Erythroblast (primary cell): ENCODE results near the gene OSER1.

Source experiments
- GATA1 ChIP-seq: IDR thresholded peaks from 2 replicates; pipeline ENCODE4 v1.6.1; 2011; ENCODE audit warnings: low read depth, mild to moderate bottlenecking, control low read depth, low read length, moderate library complexity
- POLR2A ChIP-seq: IDR thresholded peaks from 2 replicates; pipeline ENCODE4 v1.6.1; 2011; ENCODE audit warnings: mild to moderate bottlenecking, low read length

DNA sequence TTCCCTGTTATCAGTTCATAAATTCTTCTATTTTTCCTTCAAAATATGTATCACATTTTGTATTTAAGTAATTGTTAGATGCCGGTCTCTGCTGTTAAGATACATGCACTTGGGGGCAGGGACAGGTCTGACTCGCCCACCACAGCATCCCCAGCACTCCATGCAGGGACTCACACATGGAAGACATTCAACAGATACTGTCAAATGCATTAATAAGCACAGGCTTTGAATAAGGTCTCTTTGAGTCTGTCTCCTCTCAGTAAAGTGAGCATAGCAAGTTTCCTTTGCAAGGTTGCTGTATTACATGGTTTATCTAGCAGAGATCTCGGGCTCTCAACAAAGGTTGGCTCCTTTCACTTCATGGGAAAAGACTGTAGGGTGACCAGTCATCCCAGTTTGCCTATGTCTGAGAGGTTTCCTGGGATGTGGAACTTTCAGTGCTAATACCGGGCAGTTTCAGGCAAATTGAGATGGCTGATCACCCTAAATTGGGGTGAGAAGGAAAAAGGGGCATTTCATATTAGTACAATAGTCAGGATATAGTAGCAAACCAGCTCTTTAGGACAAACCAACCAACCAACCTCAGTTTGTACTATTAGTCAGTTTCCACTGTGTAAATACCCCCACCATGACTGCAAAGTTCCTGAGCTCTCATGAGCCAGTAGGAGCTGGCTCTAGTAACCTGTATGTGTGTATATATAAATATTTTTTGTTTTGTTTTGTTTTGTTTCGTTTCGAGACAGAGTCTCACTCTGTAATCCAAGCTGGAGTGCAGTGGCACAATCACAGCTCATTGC is 38.6 kb downstream of the OSER1 start:
- TF ChIP-seq POLR2A (no peak), GATA1 (no peak)
